Body of pancreas (tissue), 4 donors: ENCODE measurements around the gene INPP1.

ENCODE experiments used
- CTCF ChIP-seq, 7 experiments: fragments of 450-650 bp in 4 of 7; fragments of 200-600 bp in 3 of 7; sonication (generic) in 3 of 7; IDR thresholded peaks; one replicate each; pipeline ENCODE4 v1.5.1; 2016 to 2019; ENCODE audit warnings: antibody characterized with exemption in 7 of 7
- POLR2A ChIP-seq, 3 donors: fragments of 450-650 bp; IDR thresholded peaks; one replicate each; pipeline ENCODE4 v1.6.1; 2016; ENCODE audit warnings: antibody characterized with exemption in 3 of 3, mild to moderate bottlenecking in 2 of 3

DNA sequence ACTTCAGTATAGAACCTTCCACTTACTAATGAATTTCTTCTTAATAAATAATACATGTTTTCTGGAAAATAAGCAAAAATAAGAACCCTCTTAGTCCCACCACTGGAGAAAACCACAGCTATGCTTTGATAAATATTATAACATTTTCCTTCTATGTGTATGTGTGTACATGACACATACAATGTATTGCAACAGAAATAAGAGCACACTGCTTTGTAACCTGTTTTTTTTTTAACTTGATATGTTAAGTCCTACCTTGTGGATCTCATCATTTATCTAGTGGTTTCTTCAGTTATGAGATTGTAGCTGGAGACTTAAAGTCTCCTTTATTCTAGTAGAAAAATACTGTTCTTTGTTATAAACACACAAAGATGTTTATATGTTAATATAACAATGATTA is 17.2 kb downstream of the INPP1 start:
- TF ChIP-seq CTCF (IDR thresholded peaks at IDR 0.05) (no peak), POLR2A (IDR thresholded peaks at IDR 0.05) (no peak)
